Renal cortical epithelial cell (primary cell): ENCODE data around the gene PDCD6IP. TPM values are rescaled to one million over a fixed set of nuclear protein-coding genes. Genes with fewer than 3 reads are reported as not detected.

Experiments used
- DNase-seq: peaks from one replicate; pipeline ENCODE4 v3.0.0-alpha.2; 2011; ENCODE audit warnings: low read depth
- total RNA-seq: library from RNA; depleted of rRNA; stranded (reverse); fragments of >200 nt; gene quantifications from 2 replicates; pipeline ENCODE4 v1.2.3, GENCODE V29; 2014

PDCD6IP gene
- total RNA-seq, 1 donor from 2014 or later: 370 TPM

- no peak for DNase-seq
Measured at GRCh38 chr3:33892655-33893054, 94.2 kb downstream of the PDCD6IP start.

DNA sequence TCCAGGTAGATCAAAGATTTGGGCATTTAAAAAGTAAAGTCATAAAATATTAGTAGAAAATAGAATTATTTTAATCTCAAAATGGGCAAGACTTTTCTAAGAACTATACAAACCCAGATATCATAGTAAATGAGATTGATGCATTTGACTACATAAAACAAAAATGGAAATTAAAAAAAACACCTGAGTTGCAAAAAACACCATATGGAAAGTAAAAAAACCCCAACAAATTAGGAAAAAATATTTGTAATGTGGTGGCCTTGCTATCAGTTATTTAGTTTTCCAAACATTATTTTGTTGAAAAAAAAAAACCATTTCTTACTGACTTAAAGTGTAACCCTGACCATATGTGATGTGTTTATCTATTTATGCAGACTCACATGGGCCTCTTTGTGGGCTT, 97.2 kb downstream of the PDCD6IP start:
- DNase-seq: no peak

DNA sequence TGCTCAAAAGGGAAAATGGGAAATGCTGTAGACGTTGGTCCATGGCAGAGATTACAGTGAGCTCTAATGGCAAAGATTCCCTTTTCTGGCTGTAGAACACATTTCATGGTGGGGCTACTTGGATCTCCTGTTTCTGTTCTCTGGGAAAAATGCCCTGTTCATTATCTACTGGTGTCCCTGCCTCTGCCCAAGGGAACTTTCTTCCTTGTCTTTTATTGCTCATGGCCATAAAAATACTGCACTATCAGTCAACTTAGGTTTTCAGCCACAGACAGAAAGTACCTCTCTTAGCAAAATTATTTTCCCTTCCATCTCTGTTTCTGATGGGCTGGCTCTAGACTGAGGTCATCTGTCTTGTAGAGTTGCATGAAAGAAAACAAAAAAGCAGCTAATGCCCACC, 98.9 kb downstream of the PDCD6IP start:
- DNase-seq: no peak

- DNase-seq: no peak
Measured at GRCh38 chr3:33898901-33899300, 100.5 kb downstream of the PDCD6IP start.

DNA sequence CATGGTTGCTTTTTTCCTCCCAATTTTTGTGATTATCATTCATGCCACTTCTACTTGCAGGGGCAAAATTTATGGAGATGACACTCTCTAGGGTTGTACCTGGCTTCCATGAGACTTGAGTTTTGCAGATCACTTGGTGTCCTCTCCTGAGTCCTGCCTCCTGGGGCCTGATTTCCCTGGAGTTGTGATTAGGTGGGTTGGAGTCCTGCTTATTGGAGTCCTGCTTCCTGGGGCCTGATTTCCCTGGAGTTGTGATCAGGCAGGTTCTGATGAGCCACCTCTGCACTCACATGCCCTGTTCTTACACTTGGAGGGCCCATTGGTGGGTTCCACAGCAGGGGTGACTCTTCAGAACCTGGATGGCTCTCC, 102.0 kb downstream of the PDCD6IP start:
- DNase-seq: no peak

DNA sequence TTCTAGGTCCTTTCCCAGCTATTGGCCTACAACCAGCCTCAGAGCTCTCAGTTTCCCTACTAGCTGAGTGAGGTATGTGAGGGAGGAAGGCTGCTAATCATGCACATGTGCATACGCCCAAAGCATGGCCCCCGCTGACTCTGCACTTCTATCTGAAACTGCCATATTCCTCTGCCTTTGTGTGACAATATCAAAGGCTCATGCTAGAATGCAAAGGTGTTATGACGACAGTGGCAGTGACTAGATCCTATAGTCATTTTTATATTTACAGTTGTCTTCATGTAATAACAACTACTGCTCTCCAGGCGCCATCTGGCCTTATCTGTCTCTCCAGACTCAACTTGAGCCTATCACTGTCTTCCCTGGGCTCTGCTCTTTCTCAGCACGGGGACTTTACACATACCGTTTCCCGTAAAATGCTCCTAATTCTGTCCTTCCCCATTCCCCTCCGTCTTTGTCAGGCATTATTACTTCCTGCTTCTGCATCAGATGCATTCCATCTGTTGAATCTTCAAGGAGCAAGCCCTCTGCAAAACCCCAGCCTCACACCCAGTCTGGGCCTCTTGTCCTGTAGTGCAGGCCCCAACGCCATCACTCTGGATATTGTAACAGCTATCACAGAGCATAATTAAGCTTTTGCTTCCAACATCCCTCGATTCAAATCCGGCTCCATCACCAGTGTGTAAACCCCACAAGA, 102.5 kb downstream of the PDCD6IP start:
- DNase-seq: no peak

GRCh38 chr3:33901862-33902563, 103.6 kb downstream of the PDCD6IP start:
- DNase-seq: no peak

DNA sequence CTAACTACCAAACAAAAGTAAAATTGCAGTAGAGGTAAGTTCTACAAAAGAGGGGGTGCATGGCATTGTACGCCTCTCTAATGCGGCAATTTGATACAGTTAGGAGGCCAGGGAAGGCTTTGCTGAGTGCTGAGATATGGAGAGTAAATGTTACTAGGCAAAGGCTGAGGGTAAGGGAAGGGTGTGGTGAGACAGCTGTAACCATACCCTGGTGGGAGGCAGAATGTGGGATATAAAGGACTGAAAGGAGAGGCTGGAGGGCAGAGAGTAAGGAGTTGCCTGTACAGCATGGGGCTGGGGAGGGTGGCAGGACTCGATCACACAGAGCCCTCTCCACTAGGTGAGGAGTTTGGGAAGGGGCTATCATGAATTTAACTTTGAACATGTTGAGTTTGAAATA, 106.3 kb downstream of the PDCD6IP start:
- DNase-seq: no peak

- no peak for DNase-seq
Measured at GRCh38 chr3:33908250-33908851, 109.9 kb downstream of the PDCD6IP start.

- DNase-seq: no peak
Measured at GRCh38 chr3:33909547-33909946, 111.1 kb downstream of the PDCD6IP start.

DNA sequence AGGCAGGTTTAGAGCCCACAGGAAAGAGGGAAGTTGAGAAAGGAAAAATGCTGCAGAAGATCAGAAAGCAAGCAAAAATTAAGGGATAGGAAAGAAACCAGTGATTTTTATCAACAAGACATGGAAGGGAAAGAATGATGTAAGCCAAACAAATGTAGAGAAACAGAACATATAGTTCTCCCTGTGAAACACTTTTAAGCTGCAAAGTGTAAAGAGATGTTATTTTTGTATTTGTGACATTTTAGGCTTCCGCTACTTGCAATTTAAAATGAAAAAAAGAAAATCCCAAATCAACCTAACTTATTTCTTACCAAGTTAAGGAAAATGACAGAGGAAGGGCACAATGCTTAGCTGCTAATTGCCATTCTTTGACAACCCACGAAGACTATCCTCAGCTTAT, 111.6 kb downstream of the PDCD6IP start:
- DNase-seq: no peak

DNA sequence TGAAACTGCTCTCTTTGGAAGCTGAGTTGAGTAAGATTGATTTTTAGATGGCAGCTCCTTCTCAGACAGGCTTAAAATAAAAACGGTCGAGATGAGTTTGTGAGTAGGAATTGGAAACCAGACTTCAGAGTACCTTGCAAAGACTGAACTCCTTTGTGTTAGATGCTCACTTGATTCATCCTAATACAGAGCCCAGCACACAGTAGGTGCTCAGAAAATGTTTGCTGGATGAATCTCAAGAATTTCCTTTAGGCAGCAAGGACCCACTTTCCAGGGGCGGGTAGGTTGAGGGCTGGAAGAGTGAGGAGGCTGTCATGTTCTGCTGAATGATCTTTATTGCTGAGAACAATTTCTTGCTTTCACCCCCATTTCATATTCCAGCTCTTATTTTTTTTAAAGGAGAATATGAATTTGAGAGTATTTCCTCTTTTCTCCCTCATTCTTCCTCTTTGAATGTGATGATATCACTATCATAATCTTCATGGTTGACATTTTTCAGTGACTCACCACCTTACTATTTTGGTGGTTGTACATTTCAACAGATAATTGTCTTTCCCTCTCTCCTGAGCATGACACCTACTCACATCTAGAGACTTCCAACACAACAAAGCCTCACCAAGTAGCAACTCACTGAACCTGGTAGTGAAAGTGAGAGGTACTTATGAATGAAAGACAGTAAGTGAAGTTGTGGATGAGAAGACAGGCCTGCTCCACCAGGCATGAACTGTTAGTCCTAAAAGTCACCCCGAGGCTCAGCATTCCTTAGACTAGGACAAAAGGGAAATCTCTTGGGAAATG, 113.3 kb downstream of the PDCD6IP start:
- DNase-seq: peak; percentile 49

GRCh38 chr3:33914212-33914611, 115.8 kb downstream of the PDCD6IP start:
- DNase-seq: no peak

- DNase-seq: no peak
Measured at GRCh38 chr3:33914731-33915379, 116.4 kb downstream of the PDCD6IP start.

- DNase-seq: peak; percentile 11
Measured at GRCh38 chr3:33915796-33916546, 117.5 kb downstream of the PDCD6IP start.

DNA sequence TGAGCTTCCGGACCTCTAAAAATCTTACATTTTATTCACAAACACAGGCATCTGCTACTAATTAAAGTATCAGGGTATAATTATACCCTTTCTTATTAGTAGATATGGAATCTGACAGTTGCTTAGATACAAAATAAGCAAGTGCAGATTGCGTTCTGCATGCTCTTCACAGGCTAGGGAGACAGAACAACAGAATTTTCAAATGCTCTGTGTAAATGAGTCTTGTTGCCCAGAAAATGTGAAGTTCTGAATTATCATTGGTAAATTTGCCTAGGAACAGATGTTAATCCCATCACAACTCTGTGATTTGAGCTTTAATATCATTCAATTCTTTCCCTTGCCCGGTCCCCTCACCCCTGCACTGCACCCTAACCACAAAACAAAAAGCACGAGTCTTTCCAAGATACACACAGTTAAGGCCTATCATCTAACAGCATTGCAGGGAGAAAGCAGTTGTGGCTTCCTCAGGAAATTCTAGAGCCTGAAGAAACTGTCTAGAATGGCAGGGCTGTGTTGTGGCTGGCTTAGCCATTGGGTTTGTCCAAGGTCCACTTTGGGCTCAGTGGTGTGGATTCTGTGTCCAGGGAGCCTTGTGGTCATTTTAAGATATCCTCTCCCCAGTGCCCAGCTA, 119.8 kb downstream of the PDCD6IP start:
- DNase-seq: no peak
